K562 (cell line): Measurements from ENCODE around the gene STMN3. TPM values are rescaled to one million over a fixed set of nuclear protein-coding genes. Genes with fewer than 3 reads are reported as not detected.

Experiments used
- ATAC-seq: fragments of 200-7000 bp; cut with Tn5 transposase; 3 replicates; pipeline ENCODE4 v1.9.1; 2020; ENCODE audit warnings: moderate library complexity
- BruUV-seq: library from RNA; stranded (reverse); fragments of 400-500 nt; replicated peaks from 2 replicates; lab custom pipeline; 2021; lab: Mats Ljungman, UMichigan
- CTCF ChIA-PET: fragments of 300-600 bp; formaldehyde crosslinking; extraction: SDS; loops from one replicate; lab custom pipeline; 2021; ENCODE audit warnings: low intra/inter-chr PET ratio; lab: Yijun Ruan, JAX
- POLR2A ChIA-PET: fragments of 300-600, 350-650 bp; sonication (Branson Sonifier 250); formaldehyde crosslinking; extraction: SDS; loops from one replicate; lab custom pipeline; 2021; ENCODE audit warnings: antibody characterized with exemption, inconsistent platforms; lab: Yijun Ruan, JAX
- DNase-seq, 4 experiments: peaks; one replicate each; pipeline versions ENCODE4 v3.0.0 to v3.0.0-alpha.2; 2011 to 2018; ENCODE audit warnings: low spot score in 3 of 4, mixed read lengths in 3 of 4; ENCODE audit errors: extremely low read depth in 1 of 4
- FAIRE-seq: peaks from 2 replicates; lab custom pipeline; 2011; peaks lifted over from hg19 to GRCh38; lab: Jason Lieb, UNC
- H2AFZ ChIP-seq: 2 replicates; pipeline ENCODE4 v1.6.0; 2011; ENCODE audit warnings: low read depth, low read length, control low read depth, inconsistent platforms
- H3K27ac ChIP-seq: fragments of 200-600 bp; 3 replicates; pipeline ENCODE4 v1.8.0; 2011; ENCODE audit warnings: low read depth, mild to moderate bottlenecking, control low read depth, inconsistent platforms, low read length, moderate library complexity, mixed read lengths; ENCODE audit errors: extremely low read depth
- H3K27me3 ChIP-seq, 2 experiments: fragments of 300-600 bp in 1 of 2; 2 replicates in 1 of 2; 3 replicates in 1 of 2; pipeline versions ENCODE4 v1.6.0 to v1.8.0; 2011; ENCODE audit warnings: inconsistent platforms in 2 of 2, low read length in 2 of 2, mild to moderate bottlenecking in 1 of 2, mixed read lengths in 1 of 2, moderate library complexity in 1 of 2; ENCODE audit not compliant: control insufficient read depth in 2 of 2, insufficient read depth in 2 of 2
- H3K36me3 ChIP-seq: fragments of 300-600 bp; 3 replicates; pipeline ENCODE4 v1.8.0; 2011; ENCODE audit warnings: mild to moderate bottlenecking, low read length, inconsistent platforms; ENCODE audit not compliant: control insufficient read depth, insufficient read depth
- H3K4me1 ChIP-seq, 2 experiments: fragments of 200-600 bp in 1 of 2; replicated peaks in 1 of 2; 2 replicates in 1 of 2; 3 replicates in 1 of 2; pipeline versions ENCODE4 v1.5.1 to v1.8.0; 2011; ENCODE audit warnings: inconsistent platforms in 2 of 2, low read length in 2 of 2, mild to moderate bottlenecking in 1 of 2, mixed read lengths in 1 of 2, moderate library complexity in 1 of 2; ENCODE audit not compliant: control insufficient read depth in 2 of 2, insufficient read depth in 2 of 2
- H3K4me2 ChIP-seq: 2 replicates; pipeline ENCODE4 v1.6.1; 2011; ENCODE audit warnings: low read length, control low read depth, inconsistent platforms, mixed read lengths; ENCODE audit not compliant: insufficient read depth
- H3K4me3 ChIP-seq: fragments of 200-600 bp; sonication (generic), shearing (Covaris generic); 2 replicates; pipeline ENCODE4 v1.5.1; 2016; ENCODE audit warnings: control low read depth, inconsistent platforms
- H3K79me2 ChIP-seq: fragments of 200-600 bp; 3 replicates; pipeline ENCODE4 v1.8.0; 2011; ENCODE audit warnings: low read length, inconsistent platforms; ENCODE audit not compliant: control insufficient read depth, insufficient read depth
- H3K9ac ChIP-seq, 2 experiments: 2 replicates each; pipeline versions ENCODE4 v1.6.0 to v1.6.1; 2011; ENCODE audit warnings: low read depth in 2 of 2, low read length in 2 of 2, control low read depth in 1 of 2, inconsistent platforms in 1 of 2, mild to moderate bottlenecking in 1 of 2, mixed read lengths in 1 of 2; ENCODE audit not compliant: insufficient read depth in 1 of 2
- H3K9me1 ChIP-seq: one replicate; pipeline ENCODE4 v1.6.0; 2011; ENCODE audit warnings: inconsistent platforms, mild to moderate bottlenecking, low read length, moderate library complexity; ENCODE audit not compliant: control insufficient read depth, insufficient read depth
- H3K9me3 ChIP-seq: replicated peaks from 2 replicates; pipeline ENCODE4 v1.5.1; 2011; ENCODE audit warnings: low read depth, low read length, inconsistent platforms; ENCODE audit not compliant: control insufficient read depth, insufficient read depth
- H4K20me1 ChIP-seq: replicated peaks from 2 replicates; pipeline ENCODE4 v1.6.1; 2011; ENCODE audit warnings: low read length, inconsistent platforms, mixed read lengths; ENCODE audit not compliant: control insufficient read depth, insufficient read depth
- CHD1 ChIP-seq: fragments of 200-600 bp; sonication (generic); IDR thresholded peaks from one replicate; pipeline ENCODE4 v1.6.1; 2012; ENCODE audit warnings: mild to moderate bottlenecking, moderate library complexity, low read length, inconsistent platforms
- CHD2 ChIP-seq: IDR thresholded peaks from 2 replicates; pipeline ENCODE4 v1.6.1; 2011; ENCODE audit warnings: low read depth, low read length
- MTF1 ChIP-seq: fragments of 250-450 bp; sonication (Bioruptor Pico); IDR thresholded peaks from 2 replicates; pipeline ENCODE4 v1.9.0; 2021; ENCODE audit warnings: moderate library complexity, mild to moderate bottlenecking, inconsistent platforms, borderline replicate concordance
- NCOA1 ChIP-seq: fragments of 450-650 bp; IDR thresholded peaks from 2 replicates; pipeline ENCODE4 v1.6.1; 2016; ENCODE audit warnings: low read depth
- NCOA2 ChIP-seq, 2 experiments: fragments of 450-650 bp; IDR thresholded peaks; 2 replicates each; pipeline ENCODE4 v1.6.1; 2018; ENCODE audit warnings: mild to moderate bottlenecking in 2 of 2, moderate library complexity in 1 of 2; ENCODE audit not compliant: partially characterized antibody in 2 of 2
- POLR2G ChIP-seq: fragments of 200-400 bp; formaldehyde crosslinking; IDR thresholded peaks from 2 replicates; pipeline ENCODE4 v1.6.1; 2017; ENCODE audit warnings: low read depth, mild to moderate bottlenecking, antibody characterized with exemption, low read length, moderate library complexity
- POLR3A ChIP-seq: IDR thresholded peaks from 2 replicates; pipeline ENCODE4 v1.6.1; 2011; ENCODE audit warnings: borderline replicate concordance, mild to moderate bottlenecking, moderate library complexity; ENCODE audit not compliant: insufficient read length, insufficient read depth; ENCODE audit errors: extremely low read depth
- RBFOX2 ChIP-seq: fragments of 200-400 bp; formaldehyde crosslinking; IDR thresholded peaks from 2 replicates; pipeline ENCODE4 v1.6.1; 2017; ENCODE audit warnings: low read depth, mild to moderate bottlenecking, low read length, moderate library complexity
- RBM17 ChIP-seq: fragments of 200-400 bp; formaldehyde crosslinking; IDR thresholded peaks from 2 replicates; pipeline ENCODE4 v1.6.1; 2017; ENCODE audit warnings: low read depth, mild to moderate bottlenecking, low read length, borderline replicate concordance
- RBM39 ChIP-seq: fragments of 200-400 bp; formaldehyde crosslinking; optimal IDR thresholded peaks from 2 replicates; pipeline ENCODE3; 2018; ENCODE audit warnings: low read depth, low read length
- RNF2 ChIP-seq: sonication (generic); IDR thresholded peaks from 2 replicates; pipeline ENCODE4 v1.6.1; 2016
- SMARCA4 ChIP-seq: fragments of 450-650 bp; IDR thresholded peaks from 2 replicates; pipeline ENCODE4 v1.6.1; 2016
- ZNF146 ChIP-seq: IDR thresholded peaks from one replicate; pipeline ENCODE4 v1.6.1; 2018; ENCODE audit warnings: missing compliant biosample characterization; ENCODE audit not compliant: unreplicated experiment
- ZNF282 ChIP-seq: sonication (generic); formaldehyde crosslinking; IDR thresholded peaks from 2 replicates; pipeline ENCODE4 v1.8.1; 2023; ENCODE audit warnings: missing genetic modification reagents
- ZNF316 ChIP-seq: fragments of 450-650 bp; IDR thresholded peaks from 2 replicates; pipeline ENCODE4 v1.6.1; 2016
- WGBS: fragments of 100-300 bp; shearing (Covaris generic); methylation state at CpG from one replicate; pipeline ENCODE4 v1.1.6; 2016; ENCODE audit warnings: low coverage, mixed read lengths; ENCODE audit not compliant: insufficient coverage; ENCODE audit errors: missing lambda C conversion rate; 5-methylcytosine and 5-hydroxymethylcytosine counted together
- in situ Hi-C: fragments of 300-500 bp; cut with MboI; formaldehyde crosslinking; loops from 4 replicates; pipeline ENCODE4 v1.15.0; 2018; ENCODE audit warnings: inconsistent platforms, mixed read lengths
- intact Hi-C: fragments of 100-400 bp; cut with micrococcal nuclease; formaldehyde crosslinking; loops from 2 replicates; pipeline ENCODE4 v1.14.2; 2022
- polyA plus RNA-seq, 8 experiments: library from polyadenylated mRNA; depleted of rRNA in 4 of 8; stranded (reverse) in 5 of 8; unstranded in 3 of 8; fragments of >200 nt; fragmentation: Nextera tagmentation in 2 of 8; fragmentation: Illumina TruSeq in 1 of 8; extraction: Ambion mirVana in 2 of 8; extraction: Trizol in 1 of 8; gene quantifications; 2 replicates each; pipeline versions ENCODE4 v1.2.1 to v1.2.3, GENCODE V29; 2011 to 2014; ENCODE audit warnings: inconsistent platforms in 1 of 8, missing spikeins in 1 of 8
- total RNA-seq, 7 experiments: library from RNA; depleted of rRNA in 6 of 7; stranded (reverse); fragments of >200 nt in 6 of 7; fragmentation: Illumina TruSeq in 2 of 7; extraction: Trizol in 2 of 7; gene quantifications; 2 replicates each; pipeline versions ENCODE4 v1.2.1 to v1.2.3, GENCODE V29; 2011 to 2021; ENCODE audit warnings: low replicate concordance in 1 of 7
- TF ChIP-seq, protein P1 (sequence below): sonication (generic); formaldehyde crosslinking; IDR thresholded peaks from 2 replicates; pipeline ENCODE4 v1.8.0; 2022; ENCODE audit warnings: mild to moderate bottlenecking, missing genetic modification reagents
- TF ChIP-seq, protein P2 (sequence below): fragments of 250-450 bp; sonication (Bioruptor Pico); IDR thresholded peaks from 2 replicates; pipeline ENCODE4 v1.9.0; 2021; ENCODE audit warnings: mild to moderate bottlenecking, inconsistent platforms

Gene STMN3
- total and polyA plus RNA-seq, 9 of the 15 experiments (the other 6 are each of a cell fraction or from before 2014, with no cell fraction given), result 0.70 to 65.6 (median 29.4) TPM

- CTCF ChIA-PET, result no interaction called here
- DNase-seq, result no peak
- no peak for TF ChIP-seq ZNF146 (CRISPR knock-in tag)
- TF ChIP-seq CHD2, result no peak
- TF ChIP-seq, protein P1, sequence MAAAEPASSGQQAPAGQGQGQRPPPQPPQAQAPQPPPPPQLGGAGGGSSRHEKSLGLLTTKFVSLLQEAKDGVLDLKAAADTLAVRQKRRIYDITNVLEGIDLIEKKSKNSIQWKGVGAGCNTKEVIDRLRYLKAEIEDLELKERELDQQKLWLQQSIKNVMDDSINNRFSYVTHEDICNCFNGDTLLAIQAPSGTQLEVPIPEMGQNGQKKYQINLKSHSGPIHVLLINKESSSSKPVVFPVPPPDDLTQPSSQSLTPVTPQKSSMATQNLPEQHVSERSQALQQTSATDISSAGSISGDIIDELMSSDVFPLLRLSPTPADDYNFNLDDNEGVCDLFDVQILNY (CRISPR knock-in tag), result no peak
- no peak for TF ChIP-seq MTF1 (CRISPR knock-in tag)
- TF ChIP-seq ZNF282 (CRISPR knock-in tag), result no peak
- TF ChIP-seq NCOA1, result no peak
- TF ChIP-seq ZNF316, result no peak
- no peak for TF ChIP-seq RBM17
- peak; percentile 64 for TF ChIP-seq POLR2G
- TF ChIP-seq, protein P2, sequence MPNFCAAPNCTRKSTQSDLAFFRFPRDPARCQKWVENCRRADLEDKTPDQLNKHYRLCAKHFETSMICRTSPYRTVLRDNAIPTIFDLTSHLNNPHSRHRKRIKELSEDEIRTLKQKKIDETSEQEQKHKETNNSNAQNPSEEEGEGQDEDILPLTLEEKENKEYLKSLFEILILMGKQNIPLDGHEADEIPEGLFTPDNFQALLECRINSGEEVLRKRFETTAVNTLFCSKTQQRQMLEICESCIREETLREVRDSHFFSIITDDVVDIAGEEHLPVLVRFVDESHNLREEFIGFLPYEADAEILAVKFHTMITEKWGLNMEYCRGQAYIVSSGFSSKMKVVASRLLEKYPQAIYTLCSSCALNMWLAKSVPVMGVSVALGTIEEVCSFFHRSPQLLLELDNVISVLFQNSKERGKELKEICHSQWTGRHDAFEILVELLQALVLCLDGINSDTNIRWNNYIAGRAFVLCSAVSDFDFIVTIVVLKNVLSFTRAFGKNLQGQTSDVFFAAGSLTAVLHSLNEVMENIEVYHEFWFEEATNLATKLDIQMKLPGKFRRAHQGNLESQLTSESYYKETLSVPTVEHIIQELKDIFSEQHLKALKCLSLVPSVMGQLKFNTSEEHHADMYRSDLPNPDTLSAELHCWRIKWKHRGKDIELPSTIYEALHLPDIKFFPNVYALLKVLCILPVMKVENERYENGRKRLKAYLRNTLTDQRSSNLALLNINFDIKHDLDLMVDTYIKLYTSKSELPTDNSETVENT (CRISPR knock-in tag), result no peak
- no peak for TF ChIP-seq CHD1
- TF ChIP-seq POLR3A, result no peak
- TF ChIP-seq RBM39, result no peak
- no peak for TF ChIP-seq SMARCA4
- no peak for TF ChIP-seq RNF2
- peak; percentile 11; the same call in 1 of the 2 replicates for TF ChIP-seq RBFOX2
- no peak for TF ChIP-seq NCOA2 (IDR thresholded peaks at IDR 0.05; ENCODE audit: partially characterized antibody in 2 of 2)
These were observed 39.3 kb upstream of the STMN3 start for GRCh38 chr20:63692436-63693082.

More at GRCh38 chr20:63692436-63693082, 39.3 kb upstream of the STMN3 start:
- Histone ChIP-seq H3K9ac (no peak overlapping the region; a peak in 1 of 4 replicates), H3K36me3 (peaks cover 37% of the 10 kb centered on the region; the same call in 2 of the 3 replicates), H3K9me1 (no peaks in the 10 kb centered on the region), H3K79me2 (no peaks in the 10 kb centered on the region), H3K4me1 (peaks cover 0 to 75% of the 10 kb centered on the region in 2 experiments; a peak in 2 of 5 replicates), H3K27me3 (no peaks in the 10 kb centered on the region), H3K27ac (no peak overlapping the region), H3K4me3 (no peak overlapping the region), H3K4me2 (no peak overlapping the region), H4K20me1 (no peaks in the 10 kb centered on the region), H3K9me3 (no peaks in the 10 kb centered on the region), H2AFZ (no peak overlapping the region)
- intact Hi-C loops, result no loop called here
- no TSS peak for BruUV-seq
- WGBS, result 88% methylated on average over 14 of the region's 20 CpGs
- POLR2A ChIA-PET, result interaction anchor here (0.6 to 1.3 kb wide), 2 partner anchors 10 to 199 kb away, joined by 4 to 6 read pairs; no protein-coding TSS in a partner anchor
- ATAC-seq (no peak), FAIRE-seq (no peak)
- in situ Hi-C loops, result no loop called here
